ENCODE data around the gene RBM33. TPM values are rescaled to one million over a fixed set of nuclear protein-coding genes. Genes with fewer than 3 reads are reported as not detected.

The RBM33 gene
- total and polyA plus RNA-seq, 10 of the 15 experiments (the other 5 are each of a cell fraction or from before 2014, with no cell fraction given): 4.7 to 67.2 (median 24.3) TPM

- TF ChIP-seq LARP7 (IDR thresholded peaks at IDR 0.05): no peak
- peak; percentile 82; the same call in 1 of the 2 replicates for TF ChIP-seq NFIC (IDR thresholded peaks at IDR 0.05; ENCODE audit: low read depth, low read length)
- no peak for TF ChIP-seq SUPT20H (IDR thresholded peaks at IDR 0.05; ENCODE audit: borderline replicate concordance, control insufficient read depth, low read depth, low read length)
- TF ChIP-seq ZNF622 (IDR thresholded peaks at IDR 0.05): no peak
- no peak for TF ChIP-seq NFYA (IDR thresholded peaks at IDR 0.05; ENCODE audit: borderline replicate concordance, low read depth, low read length)
- no peak for TF ChIP-seq IRF5 (IDR thresholded peaks at IDR 0.05; ENCODE audit: borderline replicate concordance)
- no peak for TF ChIP-seq RFX5 (IDR thresholded peaks at IDR 0.05; ENCODE audit: low read depth, low read length)
- TF ChIP-seq BHLHE40 (IDR thresholded peaks at IDR 0.05; ENCODE audit: borderline replicate concordance in 1 of 2, low read depth in 2 of 2, low read length in 1 of 2): no peak
Observed at GRCh38 chr7:155660059-155660757, 15.7 kb downstream of the RBM33 start (continued).

- peaks cover 3 to 9% of the 10 kb centered on the region in 2 experiments; a peak in 2 of 4 replicates for H3K36me3 ChIP-seq (ENCODE audit: control insufficient read depth in 2 of 2, insufficient read depth in 2 of 2, low read length in 1 of 2)
- peak overlapping the region; percentile 76; the same call in 1 of the 2 replicates for H3K4me2 ChIP-seq (ENCODE audit: control insufficient read depth, insufficient read depth)
- peaks cover 13% of the 10 kb centered on the region for H3K4me1 ChIP-seq (ENCODE audit: control insufficient read depth, insufficient read depth, low read length)
- FAIRE-seq (no peak), DNase-seq (ENCODE audit: low read depth, low spot score) (no peak), ATAC-seq (peak; percentile 88)
- H3K27ac ChIP-seq (ENCODE audit: control insufficient read depth, insufficient read depth): peak overlapping the region; percentile 84
- POLR2A ChIA-PET: no interaction called here
- WGBS (ENCODE audit: insufficient coverage, insufficient replicate concordance, low lambda C conversion rate, missing lambda C conversion rate): 0% methylated on average over 1 of the region's 1 CpG
- BruUV-seq (replicated peaks): no TSS peak
- intact Hi-C loops (cut with micrococcal nuclease; ENCODE audit: unreplicated experiment) (loop anchor here (2.0 kb wide), 1 partner anchor 16 kb away; the partner anchor contains the start of gene RBM33), in situ Hi-C loops (cut with MboI) (no loop called here)
- peaks cover 9% of the 10 kb centered on the region; the same call in 2 of the 3 replicates for H3K9me3 ChIP-seq (replicated peaks; ENCODE audit: control insufficient read depth, insufficient read depth, low read length)
- RAD21 ChIA-PET (ENCODE audit: unreplicated experiment): no interaction called here
- SMC1A ChIA-PET (ENCODE audit: uncharacterized antibody, unreplicated experiment): no interaction called here
- no peaks in the 10 kb centered on the region for H4K20me1 ChIP-seq (ENCODE audit: control insufficient read depth, insufficient read depth)
- peak overlapping the region; percentile 49; the same call in 1 of the 2 replicates for H3K4me3 ChIP-seq
- peaks cover 95% of the 10 kb centered on the region for H3K79me2 ChIP-seq (ENCODE audit: control insufficient read depth, insufficient read depth, low read length)
- CTCF ChIA-PET: no interaction called here
- no peaks in the 10 kb centered on the region for H3K27me3 ChIP-seq (replicated peaks in 1 of 2; ENCODE audit: control insufficient read depth in 2 of 2, insufficient read depth in 2 of 2, low read length in 1 of 2)
- no peak overlapping the region for H3K9ac ChIP-seq (ENCODE audit: control insufficient read depth, insufficient read depth, low read length)
- H2AFZ ChIP-seq (ENCODE audit: control insufficient read depth, low read depth, low read length): 0 out of 2 replicates have a peak overlapping the region, but pooled peaks have one; percentile 8
- TF ChIP-seq NR2C1 (IDR thresholded peaks at IDR 0.05) (no peak), ATF7 (IDR thresholded peaks at IDR 0.05; ENCODE audit: low read depth) (peak; percentile 88), STAT1 (conservative IDR thresholded peaks at IDR 0.05) (no peak), KLF5 (IDR thresholded peaks at IDR 0.05; ENCODE audit: partially characterized antibody) (no peak), NBN (IDR thresholded peaks at IDR 0.05) (no peak; the same call in 1 of the 2 replicates), ZNF207 (IDR thresholded peaks at IDR 0.05; ENCODE audit: borderline replicate concordance) (no peak), IRF3 (IDR thresholded peaks at IDR 0.05) (no peak), ELK1 (IDR thresholded peaks at IDR 0.05; ENCODE audit: low read depth, low read length) (no peak), MEF2B (IDR thresholded peaks at IDR 0.05; ENCODE audit: partially characterized antibody, poor library complexity, severe bottlenecking) (no peak), TCF7 (IDR thresholded peaks at IDR 0.05; ENCODE audit: borderline replicate concordance) (peak; percentile 64; the same call in 1 of the 2 replicates), JUNB (IDR thresholded peaks at IDR 0.05) (peak; percentile 76)
Observed at GRCh38 chr7:155660758-155661093, 16.3 kb downstream of the RBM33 start.
